Neural crest cell (in vitro differentiated cells): ENCODE results near the gene KASH5. TPM values are rescaled to one million over a fixed set of nuclear protein-coding genes. Genes with fewer than 3 reads are reported as not detected.

Source experiments
- DNase-seq: peaks from one replicate; pipeline ENCODE4 v3.0.0; 2021; ENCODE audit warnings: low read depth, mixed read lengths, low spot score
- H3K27ac Mint-ChIP-seq: one replicate; pipeline ENCODE4 v1.8.0; 2021; ENCODE audit warnings: mild to moderate bottlenecking, mixed read lengths; ENCODE audit not compliant: unreplicated experiment
- H3K27me3 Mint-ChIP-seq: 2 replicates; pipeline ENCODE4 v1.8.0; 2021; ENCODE audit warnings: low read depth, mild to moderate bottlenecking, mixed read lengths
- H3K36me3 Mint-ChIP-seq: 2 replicates; pipeline ENCODE4 v1.8.0; 2021; ENCODE audit warnings: low read depth, mild to moderate bottlenecking, mixed read lengths
- H3K4me1 Mint-ChIP-seq: 2 replicates; pipeline ENCODE4 v1.8.0; 2021; ENCODE audit warnings: mixed read lengths
- H3K4me3 Mint-ChIP-seq: one replicate; pipeline ENCODE4 v1.8.0; 2021; ENCODE audit warnings: mild to moderate bottlenecking, mixed read lengths
- H3K9me3 Mint-ChIP-seq: 2 replicates; pipeline ENCODE4 v1.8.0; 2021; ENCODE audit warnings: mixed read lengths
- total RNA-seq: library from RNA; stranded (reverse); gene quantifications from 2 replicates; pipeline ENCODE4 v1.2.1, GENCODE V29; 2021
- TF ChIP-seq, protein P1 (sequence below): fragments of 200-600 bp; sonication (generic); conservative IDR thresholded peaks from 2 replicates; pipeline ENCODE4 v1.5.0; 2021; ENCODE audit warnings: antibody characterized with exemption, mild to moderate bottlenecking

The KASH5 gene
- total RNA-seq, 1 donor from 2014 or later: not detected

DNA sequence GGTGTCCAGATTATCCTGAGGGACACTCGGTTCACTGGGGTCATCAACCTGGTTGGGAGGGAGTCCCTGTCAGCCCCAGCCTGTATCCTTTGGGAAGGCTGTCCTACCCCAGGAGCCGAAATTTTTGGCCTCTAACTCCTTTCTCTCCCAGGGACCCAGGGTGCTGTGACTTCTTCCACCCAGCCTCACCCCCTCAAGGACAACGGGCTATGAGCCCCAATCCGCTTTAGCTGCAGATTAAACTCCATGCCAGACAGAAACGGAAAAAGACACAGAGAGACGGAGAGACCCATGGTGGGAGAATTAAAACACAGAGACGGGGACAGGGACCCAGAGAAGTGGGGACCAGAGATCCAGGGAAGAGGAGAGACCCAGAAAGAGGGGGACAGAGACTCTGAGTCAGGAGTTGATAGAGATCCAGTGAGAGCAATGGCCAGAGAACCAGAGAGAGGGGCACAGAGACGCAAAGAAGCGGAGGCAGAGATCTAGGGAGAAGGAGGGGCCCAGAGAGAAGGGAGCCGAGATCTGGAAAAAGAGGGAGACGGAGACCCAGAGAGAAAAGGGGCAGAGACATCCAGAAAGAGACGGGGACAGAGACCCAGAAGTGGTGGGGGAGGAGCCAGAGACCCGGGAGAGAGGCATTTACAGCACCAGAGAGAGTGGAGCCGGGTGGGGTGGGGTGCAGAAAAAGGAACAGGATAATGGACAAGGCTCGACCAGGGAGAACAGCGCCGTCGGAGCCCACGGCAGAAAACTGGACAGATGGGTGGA, 52.6 kb downstream of the KASH5 start:
- no peak for DNase-seq
- H3K27ac Mint-ChIP-seq: no peak overlapping the region

DNA sequence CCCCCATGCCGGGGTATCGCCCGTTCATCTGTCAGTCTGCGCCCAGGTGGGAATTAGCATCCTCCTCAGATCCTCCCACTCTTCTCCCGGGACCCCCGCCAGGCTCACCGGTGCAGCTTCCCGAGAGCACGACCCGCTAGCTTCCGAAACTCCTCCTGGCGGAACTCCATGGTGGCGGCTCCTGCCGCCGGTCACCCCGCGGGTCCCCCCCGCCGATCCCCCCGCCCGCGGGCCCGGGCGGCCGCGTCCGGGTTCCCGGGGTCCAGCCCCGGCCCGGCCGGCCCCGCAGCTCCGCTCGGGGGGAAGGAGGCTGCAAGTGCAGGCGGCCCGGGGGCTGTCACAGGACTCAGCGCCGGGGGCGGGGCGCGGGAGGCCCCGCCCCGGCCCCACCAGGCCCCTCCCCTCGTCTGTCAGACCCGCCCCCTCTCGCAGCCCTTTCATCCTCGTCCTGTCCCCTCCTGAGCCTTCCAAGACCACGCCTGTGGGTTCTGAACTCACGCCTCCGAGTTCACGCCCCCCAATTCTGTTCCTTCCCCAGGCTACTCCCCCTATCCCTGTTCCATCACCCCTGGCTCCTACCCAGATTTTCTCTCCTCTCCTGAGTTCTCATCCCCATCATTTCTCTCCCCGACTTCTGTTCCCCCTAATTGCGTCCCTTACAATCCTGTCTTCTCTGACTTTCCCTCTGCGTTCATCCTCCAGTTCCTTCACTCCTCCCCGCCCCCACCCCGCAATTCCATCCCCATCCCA, 53.3 kb downstream of the KASH5 start, which contains the start of gene SLC17A7:
Gene SLC17A7 (minus strand): TSS at position 318 of the 750 bp plus-strand sequence. CDS start 148 bp downstream, at position 170.
- peak within 1 kb of the TSS; percentile 86 for H3K4me3 Mint-ChIP-seq
- no peak for DNase-seq
- H3K9me3 Mint-ChIP-seq: no peaks in the 10 kb centered on the region
- H3K36me3 Mint-ChIP-seq: no peaks in the 10 kb centered on the region
- H3K27me3 Mint-ChIP-seq: peaks cover 77% of the 10 kb centered on the region
- TF ChIP-seq, protein P1, sequence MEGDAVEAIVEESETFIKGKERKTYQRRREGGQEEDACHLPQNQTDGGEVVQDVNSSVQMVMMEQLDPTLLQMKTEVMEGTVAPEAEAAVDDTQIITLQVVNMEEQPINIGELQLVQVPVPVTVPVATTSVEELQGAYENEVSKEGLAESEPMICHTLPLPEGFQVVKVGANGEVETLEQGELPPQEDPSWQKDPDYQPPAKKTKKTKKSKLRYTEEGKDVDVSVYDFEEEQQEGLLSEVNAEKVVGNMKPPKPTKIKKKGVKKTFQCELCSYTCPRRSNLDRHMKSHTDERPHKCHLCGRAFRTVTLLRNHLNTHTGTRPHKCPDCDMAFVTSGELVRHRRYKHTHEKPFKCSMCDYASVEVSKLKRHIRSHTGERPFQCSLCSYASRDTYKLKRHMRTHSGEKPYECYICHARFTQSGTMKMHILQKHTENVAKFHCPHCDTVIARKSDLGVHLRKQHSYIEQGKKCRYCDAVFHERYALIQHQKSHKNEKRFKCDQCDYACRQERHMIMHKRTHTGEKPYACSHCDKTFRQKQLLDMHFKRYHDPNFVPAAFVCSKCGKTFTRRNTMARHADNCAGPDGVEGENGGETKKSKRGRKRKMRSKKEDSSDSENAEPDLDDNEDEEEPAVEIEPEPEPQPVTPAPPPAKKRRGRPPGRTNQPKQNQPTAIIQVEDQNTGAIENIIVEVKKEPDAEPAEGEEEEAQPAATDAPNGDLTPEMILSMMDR: no peak
- no peak within 1 kb of the TSS for H3K27ac Mint-ChIP-seq
- peaks cover 19% of the 10 kb centered on the region for H3K4me1 Mint-ChIP-seq

More for the DNA sequence above, 52.6 kb downstream of the KASH5 start:
- Mint-ChIP-seq H3K4me1 (peaks cover 19% of the 10 kb centered on the region), H3K9me3 (no peaks in the 10 kb centered on the region), H3K36me3 (no peaks in the 10 kb centered on the region), H3K4me3 (peak overlapping the region; percentile 60), H3K27me3 (peaks cover 84% of the 10 kb centered on the region)
- TF ChIP-seq, protein P1: no peak

DNA sequence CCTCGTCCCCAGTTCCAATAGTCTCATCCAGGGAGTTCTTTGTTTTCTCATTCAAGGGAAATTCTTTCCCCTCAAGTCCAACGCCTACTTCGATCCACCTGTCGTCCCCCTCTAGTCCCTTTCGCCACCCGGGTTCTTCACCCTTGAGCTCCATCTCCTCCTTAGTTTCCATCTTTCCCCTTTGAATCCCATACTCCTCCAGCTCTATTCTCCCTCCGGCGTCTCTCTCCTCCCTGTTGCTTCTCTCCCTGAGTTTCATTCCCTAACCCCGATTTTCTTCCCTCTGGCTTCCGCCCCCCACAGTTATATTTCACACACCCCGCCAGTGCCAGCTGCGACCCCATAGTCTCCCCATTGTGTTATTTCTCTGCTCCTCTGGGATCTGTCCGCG, 53.9 kb downstream of the KASH5 start:
- DNase-seq: no peak
- peaks cover 71% of the 10 kb centered on the region for H3K27me3 Mint-ChIP-seq
- TF ChIP-seq, protein P1: no peak
- no peak overlapping the region for H3K27ac Mint-ChIP-seq
- H3K9me3 Mint-ChIP-seq: no peaks in the 10 kb centered on the region
- peak overlapping the region; percentile 86 for H3K4me3 Mint-ChIP-seq
- no peaks in the 10 kb centered on the region for H3K36me3 Mint-ChIP-seq
- H3K4me1 Mint-ChIP-seq: peaks cover 19% of the 10 kb centered on the region

DNA sequence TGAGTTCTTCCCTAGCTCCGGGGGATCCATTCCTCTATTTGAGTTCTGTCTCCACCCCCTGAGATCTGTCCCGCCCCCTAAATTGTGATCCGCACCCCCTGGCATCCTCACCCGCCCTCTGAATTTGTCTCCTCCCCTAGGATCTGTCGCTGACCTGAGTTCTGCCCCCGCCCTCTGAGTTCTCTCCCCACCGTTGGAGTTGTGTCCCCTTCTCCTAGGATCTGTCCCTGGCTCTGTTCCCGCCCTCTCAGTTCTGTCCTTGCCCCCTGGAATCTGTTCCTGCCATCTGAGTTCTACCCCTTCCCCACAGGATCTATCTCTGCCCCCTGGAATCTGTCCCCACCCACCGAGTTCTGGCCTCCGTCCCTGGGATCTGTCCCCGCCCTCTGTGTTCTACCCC, 54.3 kb downstream of the KASH5 start:
- H3K4me3 Mint-ChIP-seq: peak overlapping the region; percentile 86
- peaks cover 67% of the 10 kb centered on the region for H3K27me3 Mint-ChIP-seq
- H3K27ac Mint-ChIP-seq: no peak overlapping the region
- TF ChIP-seq, protein P1: no peak
- no peak for DNase-seq
- no peaks in the 10 kb centered on the region for H3K9me3 Mint-ChIP-seq
- H3K36me3 Mint-ChIP-seq: no peaks in the 10 kb centered on the region
- peaks cover 19% of the 10 kb centered on the region for H3K4me1 Mint-ChIP-seq

DNA sequence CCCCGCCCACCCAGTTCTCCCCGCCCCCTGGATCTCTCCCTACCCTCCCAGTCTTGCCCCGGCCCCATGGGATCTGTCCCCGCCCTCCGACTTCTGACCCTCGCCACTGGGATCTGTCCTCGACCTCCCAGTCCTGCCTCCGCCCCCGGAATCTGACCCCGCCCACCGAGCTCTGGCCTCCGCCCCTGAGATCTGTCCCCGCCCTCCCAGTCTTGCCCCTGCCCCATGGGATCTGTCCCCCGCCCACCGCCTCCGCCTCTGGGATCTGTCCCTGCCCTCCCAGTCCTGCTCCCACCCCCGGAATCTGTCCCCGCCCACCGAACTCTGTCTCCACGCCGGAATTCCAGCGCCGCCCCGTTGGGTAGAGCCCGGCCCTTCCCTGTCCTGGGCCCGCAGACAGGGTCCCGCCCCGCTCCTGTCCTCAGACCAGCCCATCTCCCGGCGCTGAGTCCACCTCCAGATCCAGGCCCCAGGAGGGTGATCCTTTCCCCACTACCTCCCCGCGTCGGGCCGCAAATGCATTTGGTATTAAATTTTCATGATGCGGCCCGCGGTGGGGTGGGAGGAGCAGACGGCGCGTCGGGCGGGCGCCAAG, 54.8 kb downstream of the KASH5 start:
- DNase-seq: peak; percentile 72
- TF ChIP-seq, protein P1: no peak
- peaks cover 19% of the 10 kb centered on the region for H3K4me1 Mint-ChIP-seq
- H3K27me3 Mint-ChIP-seq: peaks cover 62% of the 10 kb centered on the region
- no peaks in the 10 kb centered on the region for H3K9me3 Mint-ChIP-seq
- no peaks in the 10 kb centered on the region for H3K36me3 Mint-ChIP-seq
- H3K4me3 Mint-ChIP-seq: peak overlapping the region; percentile 86
- H3K27ac Mint-ChIP-seq: no peak overlapping the region
